Vagina (tissue), 2 donors: Measurements from ENCODE around the gene IQGAP2.

Source experiments
- CTCF ChIP-seq, 3 experiments: fragments of 450-650 bp in 2 of 3; fragments of 200-600 bp in 1 of 3; sonication (generic) in 1 of 3; IDR thresholded peaks; one replicate each; pipeline ENCODE4 v1.5.1; 2017 to 2019; ENCODE audit warnings: antibody characterized with exemption in 3 of 3, mild to moderate bottlenecking in 2 of 3, moderate library complexity in 2 of 3
- POLR2A ChIP-seq, 2 donors: fragments of 450-650 bp; IDR thresholded peaks; one replicate each; pipeline ENCODE4 v1.6.1; 2017; ENCODE audit warnings: antibody characterized with exemption in 2 of 2, mild to moderate bottlenecking in 2 of 2, moderate library complexity in 2 of 2

GRCh38 chr5:76565009-76565408, 161.9 kb downstream of the IQGAP2 start:
- TF ChIP-seq CTCF (IDR thresholded peaks at IDR 0.05) (no peak), POLR2A (IDR thresholded peaks at IDR 0.05) (no peak)
